ENCODE measurements around the gene OGDH. TPM values are rescaled to one million over a fixed set of nuclear protein-coding genes. Genes with fewer than 3 reads are reported as not detected.

OGDH gene
- total and polyA plus RNA-seq, 2 of the 13 experiments (the other 11 are each of a cell fraction or from before 2014, with no cell fraction given): 17.4 to 25.4 TPM

GRCh38 chr7:44559485-44559884 lies 46.9 kb upstream of the OGDH start (continued):
- TF ChIP-seq ARID4A (CRISPR knock-in tag; IDR thresholded peaks at IDR 0.05; ENCODE audit: borderline replicate concordance): no peak
- no peak for TF ChIP-seq RERE (CRISPR knock-in tag; IDR thresholded peaks at IDR 0.05; ENCODE audit: low read depth)
- no peak for TF ChIP-seq ZNF281 (CRISPR knock-in tag; IDR thresholded peaks at IDR 0.05; ENCODE audit: borderline replicate concordance)
- TF ChIP-seq BRCA1 (CRISPR knock-in tag; IDR thresholded peaks at IDR 0.05): no peak
- TF ChIP-seq UBTF (CRISPR knock-in tag; IDR thresholded peaks at IDR 0.05): no peak
- no peak for TF ChIP-seq FUBP1 (CRISPR knock-in tag; IDR thresholded peaks at IDR 0.05; ENCODE audit: borderline replicate concordance)
- no peak for TF ChIP-seq ZNF136 (CRISPR knock-in tag; IDR thresholded peaks at IDR 0.05; ENCODE audit: low read depth)
- TF ChIP-seq ZBTB3 (CRISPR knock-in tag; IDR thresholded peaks at IDR 0.05; ENCODE audit: borderline replicate concordance, low read depth): no peak
